NCI-H187 treated with DMSO at 0.1 percent for 48 hours (cell line): ENCODE data around the gene PLEKHM1.
A peak's percentile ranks its signal among the peaks of the same experiment; 100 is the strongest.

Experiments used
- DNase-seq: peaks from one replicate; lab custom pipeline; 2025; lab: John Stamatoyannopoulos, UW

PLEKHM1 gene

DNA sequence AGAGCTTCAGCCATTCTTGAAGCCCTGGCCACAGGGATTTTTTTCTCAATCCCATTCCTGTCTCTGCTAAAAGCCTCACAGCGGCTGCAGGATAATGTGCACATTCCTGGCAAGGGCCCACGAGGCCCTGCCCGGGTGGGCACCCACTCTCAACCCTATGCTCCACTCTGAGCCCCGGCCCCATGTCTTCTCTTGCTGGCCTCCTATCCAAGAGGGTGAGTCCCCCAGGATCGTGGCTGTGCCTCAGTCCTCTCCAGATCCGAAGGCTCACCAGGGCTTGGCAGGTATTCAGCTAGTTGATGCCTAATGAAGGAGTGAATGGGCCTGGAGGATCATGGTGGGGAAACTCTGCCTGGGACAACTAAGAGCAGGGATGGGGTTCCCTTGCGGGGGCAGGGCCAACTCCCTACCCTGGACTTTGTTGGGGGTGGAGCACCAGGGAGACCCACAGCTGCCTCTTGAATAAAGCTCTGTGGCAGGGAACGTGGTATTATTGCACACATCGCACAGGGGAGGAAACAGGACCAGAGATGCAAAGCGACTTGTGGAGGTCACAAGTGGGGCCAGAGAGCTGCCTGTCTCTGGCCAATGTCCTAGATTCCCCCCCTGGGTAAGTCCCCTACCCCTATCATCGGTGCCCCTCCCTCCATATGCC, 63.2 kb downstream of the PLEKHM1 start:
- no peak for DNase-seq

GRCh38 chr17:45426561-45426960, 64.0 kb downstream of the PLEKHM1 start:
- no peak for DNase-seq

DNA sequence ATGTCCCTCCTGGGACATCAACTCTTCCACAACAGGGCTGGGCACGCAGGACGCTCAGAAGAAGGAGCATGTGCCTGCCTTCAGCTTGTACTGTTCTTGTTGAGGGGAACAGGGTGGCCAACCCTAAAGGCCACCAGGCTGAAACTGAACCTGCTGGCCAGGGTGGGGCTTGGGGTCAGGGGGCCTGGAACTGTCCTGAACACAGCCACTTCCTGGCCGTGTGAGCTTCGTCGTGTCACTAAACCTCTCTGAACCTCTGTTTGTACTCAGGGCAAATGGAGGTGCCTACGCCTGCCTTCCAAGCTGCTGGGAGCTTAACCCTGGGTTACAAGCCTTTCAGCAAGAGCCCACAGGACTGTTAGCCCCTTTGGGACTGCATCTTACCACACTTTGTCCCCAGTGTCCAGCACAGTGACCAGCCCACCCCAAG, 64.5 kb downstream of the PLEKHM1 start:
- DNase-seq: no peak

GRCh38 chr17:45425125-45425983, 65.2 kb downstream of the PLEKHM1 start:
- peak; percentile 44 for DNase-seq

- DNase-seq: no peak
Observed at GRCh38 chr17:45424769-45425124, 65.8 kb downstream of the PLEKHM1 start.

- no peak for DNase-seq
Observed at GRCh38 chr17:45423975-45424335, 66.6 kb downstream of the PLEKHM1 start.

DNA sequence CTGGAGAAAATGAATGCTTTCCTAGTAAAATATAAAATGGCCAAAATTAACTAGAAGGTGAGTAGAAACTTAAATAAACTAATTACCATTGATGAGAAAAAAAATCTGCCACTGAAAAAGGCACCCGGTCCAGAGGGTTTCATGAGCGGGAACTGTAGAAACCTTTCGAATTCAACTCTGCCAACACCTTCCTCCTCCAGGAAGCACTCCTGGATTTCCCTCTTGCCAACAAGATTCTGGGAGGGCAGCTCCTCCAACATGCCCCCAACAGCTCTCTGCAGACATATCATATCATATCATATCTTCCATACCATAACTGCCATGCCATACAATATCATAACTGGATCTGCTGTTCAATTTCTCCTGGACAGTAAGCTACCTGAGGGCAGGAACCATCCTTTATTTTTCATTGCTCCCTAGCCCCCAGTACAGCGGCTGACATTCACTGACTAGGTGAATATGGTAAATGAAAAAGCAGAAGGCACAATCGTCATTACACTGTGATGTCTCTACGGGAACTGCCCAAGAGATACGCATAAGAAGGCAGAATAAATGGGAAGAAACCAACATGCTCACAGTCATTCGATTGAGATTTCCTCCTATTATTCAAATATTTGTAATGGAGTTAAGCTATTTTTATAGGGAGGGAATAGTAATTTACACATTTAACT, 67.1 kb downstream of the PLEKHM1 start:
- DNase-seq: no peak

GRCh38 chr17:45414990-45415881, 75.3 kb downstream of the PLEKHM1 start:
- no peak for DNase-seq

- no peak for DNase-seq
Observed at GRCh38 chr17:45413498-45413923, 77.0 kb downstream of the PLEKHM1 start.

GRCh38 chr17:45411348-45412105, 79.0 kb downstream of the PLEKHM1 start:
- no peak for DNase-seq

DNA sequence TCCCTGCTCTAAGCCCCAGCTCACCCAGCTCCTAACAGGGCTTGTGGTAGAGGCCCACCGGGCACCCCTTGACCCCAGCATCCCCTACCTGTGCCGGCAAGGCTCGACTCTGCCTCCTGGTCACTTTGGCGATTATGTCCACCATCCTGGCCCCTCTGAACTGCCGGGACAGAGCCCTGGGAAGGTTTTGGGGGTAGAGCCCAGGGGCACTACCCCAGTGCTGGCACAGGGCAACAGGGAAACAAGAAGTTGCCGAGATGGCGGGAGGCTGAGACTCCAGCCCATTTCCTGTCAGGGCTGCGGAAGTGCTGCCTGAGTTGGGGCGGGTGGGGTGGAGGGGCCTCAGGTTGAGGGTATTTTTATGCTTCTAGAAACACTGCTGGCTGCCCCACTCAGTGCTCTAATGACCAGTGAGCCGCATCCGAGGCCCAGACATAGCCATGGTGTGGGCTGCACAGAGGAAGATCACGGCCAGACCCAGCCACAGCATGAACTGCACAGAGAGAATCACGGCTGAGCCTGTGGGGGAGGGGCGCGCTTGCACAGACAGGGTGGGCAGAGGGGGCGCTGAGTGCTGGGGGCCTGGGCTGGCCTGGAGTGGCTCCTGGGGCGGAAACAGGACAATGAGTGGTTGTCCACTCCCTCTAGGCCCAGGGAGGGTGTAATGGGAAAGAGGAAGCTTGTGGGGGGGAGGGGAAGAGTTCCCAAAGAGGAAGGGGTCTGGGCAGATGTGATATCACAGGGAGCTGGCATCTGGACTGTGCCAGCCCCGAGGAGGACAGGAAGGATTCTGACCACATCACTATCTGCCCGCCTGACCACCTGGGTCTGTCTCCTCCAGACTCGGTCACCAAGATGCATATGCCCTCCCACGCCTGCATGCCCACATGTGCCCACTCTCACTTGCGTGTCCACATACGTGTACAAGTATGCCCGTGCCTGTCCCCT, 80.1 kb downstream of the PLEKHM1 start:
- DNase-seq: no peak

DNA sequence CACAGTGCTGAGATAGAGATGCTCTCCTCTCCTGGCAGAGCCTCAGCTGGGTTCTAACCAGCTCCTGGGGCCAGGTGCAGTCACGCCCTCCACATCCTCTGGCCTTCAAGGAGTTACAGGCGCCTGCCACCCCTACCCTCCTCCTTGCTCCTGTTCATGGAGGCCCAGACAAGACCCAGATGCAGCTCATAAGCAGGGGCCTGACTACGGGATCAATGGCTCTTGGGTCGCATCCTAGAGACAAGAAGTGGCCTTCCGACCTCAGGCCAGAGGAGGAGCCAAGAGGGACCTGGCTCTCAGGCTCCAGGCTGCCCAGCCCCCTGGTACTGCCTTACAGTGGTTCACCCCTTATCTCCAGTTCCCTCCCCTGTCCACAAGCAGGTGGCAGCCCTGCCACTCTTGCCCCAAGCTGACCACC, 80.9 kb downstream of the PLEKHM1 start:
- no peak for DNase-seq

DNA sequence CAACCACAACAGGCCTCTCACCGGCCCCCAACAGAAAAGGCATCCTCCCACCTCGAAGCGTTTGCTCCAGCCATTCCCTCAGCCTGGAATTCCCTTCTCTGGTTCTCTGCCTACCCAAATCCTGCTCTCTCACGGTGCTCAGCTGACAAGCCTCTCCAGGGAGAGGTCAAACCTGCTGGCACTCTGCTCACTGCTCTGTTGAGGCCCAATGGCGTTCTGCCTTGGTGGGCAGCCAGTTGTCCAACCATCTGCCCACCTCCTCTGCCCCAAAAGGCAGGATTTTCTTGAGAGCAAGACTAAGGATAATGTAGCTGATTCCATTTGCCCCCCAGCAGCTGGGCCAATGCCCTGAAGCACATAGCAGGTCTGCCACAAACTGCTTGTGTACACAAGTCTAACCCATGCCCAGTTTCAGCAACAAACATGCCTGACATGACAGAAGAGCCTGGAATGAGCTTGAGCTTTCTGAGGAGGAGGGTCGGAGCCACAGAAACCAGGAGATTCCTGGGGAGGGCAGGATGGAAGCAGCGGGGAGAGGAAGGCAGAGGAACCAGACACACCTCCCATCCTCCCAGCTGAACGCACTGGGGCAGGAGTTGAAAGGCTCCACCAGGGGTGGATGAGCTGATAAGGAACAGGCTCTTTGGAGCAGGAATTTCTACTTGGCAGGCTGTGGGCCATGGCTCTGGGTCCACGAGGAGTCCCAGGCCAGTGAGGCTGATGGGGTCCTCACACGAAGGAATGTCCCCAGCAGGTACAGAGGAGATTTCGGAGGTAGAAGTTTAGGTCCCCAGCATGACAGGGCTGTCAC, 81.7 kb downstream of the PLEKHM1 start:
- no peak for DNase-seq

GRCh38 chr17:45406107-45406506, 84.4 kb downstream of the PLEKHM1 start:
- no peak for DNase-seq

DNA sequence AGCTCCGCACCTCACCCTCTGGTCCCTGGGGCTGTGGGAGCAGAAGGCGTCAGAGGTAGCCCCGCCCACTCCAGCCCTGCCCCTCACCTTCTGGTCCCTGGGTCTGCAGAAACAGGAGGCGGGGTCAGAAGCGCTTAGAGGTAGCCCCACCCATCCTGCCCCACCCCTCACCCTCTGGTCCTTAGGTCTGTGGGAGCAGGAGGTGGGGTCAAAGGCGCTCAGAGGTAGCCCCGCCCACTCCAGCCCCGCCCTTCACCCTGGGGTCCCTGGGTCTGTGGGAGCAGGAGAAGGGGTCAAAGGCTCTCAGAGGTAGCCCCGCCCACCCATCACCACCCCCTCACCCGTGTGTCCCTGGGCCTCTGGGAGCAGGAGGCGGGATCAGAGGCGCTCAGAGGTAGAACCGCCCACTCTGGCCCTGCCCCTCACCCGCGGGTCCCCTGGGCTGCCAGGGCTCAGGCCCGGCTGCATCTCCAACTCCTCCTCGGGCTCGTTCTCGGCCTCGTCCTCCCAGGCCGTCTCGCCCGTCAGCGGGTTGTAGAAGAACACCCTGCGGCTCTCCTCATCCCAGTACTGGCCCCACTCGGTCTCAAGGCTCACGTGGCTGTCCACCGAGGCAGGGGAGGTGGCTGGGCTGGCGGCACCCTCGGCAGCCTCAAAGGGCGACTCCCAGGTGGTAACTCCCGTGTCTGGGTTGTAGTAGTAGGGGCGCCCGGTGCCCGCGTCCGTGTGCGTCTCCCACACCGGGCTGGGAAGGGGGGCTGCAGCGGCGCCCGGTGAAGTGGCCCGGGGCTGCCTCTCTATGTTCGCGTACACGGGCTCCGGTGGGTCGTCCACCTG, 85.1 kb downstream of the PLEKHM1 start:
- no peak for DNase-seq

- DNase-seq: no peak
Observed at GRCh38 chr17:45404870-45405249, 85.7 kb downstream of the PLEKHM1 start.

DNA sequence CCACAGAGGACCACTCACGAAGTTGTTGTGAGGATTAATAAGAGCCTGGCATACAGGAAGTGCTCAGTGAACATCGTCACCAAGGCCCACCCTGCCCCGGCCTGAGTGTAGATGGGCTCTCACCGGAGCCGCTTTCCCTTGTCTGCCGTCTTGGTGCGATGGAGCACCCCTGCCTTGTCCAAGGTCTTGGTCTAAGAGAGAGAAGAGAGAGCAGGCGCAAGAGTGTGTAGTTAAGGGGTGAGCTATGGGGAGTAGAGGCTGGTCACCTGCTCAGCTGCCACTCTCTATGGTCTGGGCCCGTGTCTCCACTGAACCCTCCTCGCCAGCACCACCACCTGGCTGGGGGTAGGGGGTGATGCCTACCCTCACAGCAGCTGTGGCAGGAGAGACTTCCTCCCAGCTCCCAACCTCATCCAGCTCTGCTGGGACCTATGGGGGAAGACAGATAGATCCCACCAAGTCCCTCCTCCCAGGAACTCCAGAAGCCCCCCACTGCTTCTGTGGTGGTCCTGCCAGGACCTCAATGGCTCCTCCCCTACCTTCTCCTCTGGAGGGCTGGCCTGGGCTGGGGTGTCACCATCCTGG, 86.5 kb downstream of the PLEKHM1 start:
- DNase-seq: no peak

- no peak for DNase-seq
Observed at GRCh38 chr17:45402916-45403315, 87.6 kb downstream of the PLEKHM1 start.
